ENCODE data around the gene URI1.

GRCh38 chr19:29967623-29968022 lies 25.6 kb downstream of the URI1 start:
- TF ChIP-seq, protein P1, sequence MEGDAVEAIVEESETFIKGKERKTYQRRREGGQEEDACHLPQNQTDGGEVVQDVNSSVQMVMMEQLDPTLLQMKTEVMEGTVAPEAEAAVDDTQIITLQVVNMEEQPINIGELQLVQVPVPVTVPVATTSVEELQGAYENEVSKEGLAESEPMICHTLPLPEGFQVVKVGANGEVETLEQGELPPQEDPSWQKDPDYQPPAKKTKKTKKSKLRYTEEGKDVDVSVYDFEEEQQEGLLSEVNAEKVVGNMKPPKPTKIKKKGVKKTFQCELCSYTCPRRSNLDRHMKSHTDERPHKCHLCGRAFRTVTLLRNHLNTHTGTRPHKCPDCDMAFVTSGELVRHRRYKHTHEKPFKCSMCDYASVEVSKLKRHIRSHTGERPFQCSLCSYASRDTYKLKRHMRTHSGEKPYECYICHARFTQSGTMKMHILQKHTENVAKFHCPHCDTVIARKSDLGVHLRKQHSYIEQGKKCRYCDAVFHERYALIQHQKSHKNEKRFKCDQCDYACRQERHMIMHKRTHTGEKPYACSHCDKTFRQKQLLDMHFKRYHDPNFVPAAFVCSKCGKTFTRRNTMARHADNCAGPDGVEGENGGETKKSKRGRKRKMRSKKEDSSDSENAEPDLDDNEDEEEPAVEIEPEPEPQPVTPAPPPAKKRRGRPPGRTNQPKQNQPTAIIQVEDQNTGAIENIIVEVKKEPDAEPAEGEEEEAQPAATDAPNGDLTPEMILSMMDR (IDR thresholded peaks at IDR 0.05): no peak
- no peak for TF ChIP-seq POLR2A (IDR thresholded peaks at IDR 0.05)
